Endothelial cell of umbilical vein (primary cell): ENCODE results near the gene TCF25.

Source experiments
- CTCF ChIP-seq, 2 donors: IDR thresholded peaks; 1 replicate in 1 of 2; 2 replicates in 1 of 2; pipeline ENCODE4 v1.5.1; 2011; ENCODE audit warnings: low read length in 2 of 2, mild to moderate bottlenecking in 2 of 2, moderate library complexity in 2 of 2, control low read depth in 1 of 2, inconsistent platforms in 1 of 2, low read depth in 1 of 2; ENCODE audit not compliant: insufficient read depth in 1 of 2; ENCODE audit errors: extremely low read depth in 1 of 2
- EZH2 ChIP-seq: IDR thresholded peaks from 2 replicates; pipeline ENCODE4 v1.6.1; 2012; ENCODE audit warnings: borderline replicate concordance, low read depth, mild to moderate bottlenecking, moderate library complexity, low read length, inconsistent platforms; ENCODE audit not compliant: severe bottlenecking
- FOS ChIP-seq: IDR thresholded peaks from 2 replicates; pipeline ENCODE4 v1.6.1; 2011; ENCODE audit warnings: mild to moderate bottlenecking, low read length, moderate library complexity, borderline replicate concordance; ENCODE audit not compliant: insufficient read depth
- GATA2 ChIP-seq: IDR thresholded peaks from 2 replicates; pipeline ENCODE4 v1.7.0; 2011; ENCODE audit warnings: low read depth, mild to moderate bottlenecking, moderate library complexity, mixed read lengths, low read length; ENCODE audit not compliant: insufficient read length, insufficient read depth
- JUN ChIP-seq: IDR thresholded peaks from 2 replicates; pipeline ENCODE4 v1.6.1; 2011; ENCODE audit warnings: borderline replicate concordance, low read depth; ENCODE audit not compliant: insufficient read length, insufficient read depth
- MAX ChIP-seq: IDR thresholded peaks from 2 replicates; pipeline ENCODE4 v1.6.1; 2011; ENCODE audit not compliant: insufficient read depth, insufficient read length
- MYC ChIP-seq: IDR thresholded peaks from one replicate; pipeline ENCODE4 v1.6.1; 2011; ENCODE audit warnings: mild to moderate bottlenecking, low read depth, low read length
- POLR2A ChIP-seq: IDR thresholded peaks from 2 replicates; pipeline ENCODE4 v1.6.1; 2012; ENCODE audit warnings: low read depth, mild to moderate bottlenecking, control low read depth, low read length
- POLR2AphosphoS5 ChIP-seq: IDR thresholded peaks from 2 replicates; pipeline ENCODE4 v1.6.1; 2012; ENCODE audit warnings: low read depth, mild to moderate bottlenecking, control low read depth, low read length, moderate library complexity; ENCODE audit not compliant: insufficient read depth

- TF ChIP-seq MAX (no peak), CTCF (IDR thresholded peaks at IDR 0.05; ENCODE audit: extremely low read depth in 1 of 2, insufficient read depth in 1 of 2, low read depth in 1 of 2, low read length in 2 of 2) (no peak), MYC (no peak), POLR2A (no peak), JUN (no peak), GATA2 (no peak), EZH2 (no peak), POLR2AphosphoS5 (no peak), FOS (no peak)
Observed at GRCh38 chr16:89907055-89907814, 33.8 kb downstream of the TCF25 start.
